Measurements from ENCODE around the gene SLC25A19.

- no peak for TF ChIP-seq CTCF (conservative IDR thresholded peaks at IDR 0.05 in 1 of 2, IDR thresholded peaks at IDR 0.05 in 1 of 2; ENCODE audit: extremely low read depth in 1 of 2, insufficient read depth in 1 of 2, low read depth in 1 of 2, low read length in 2 of 2)
- no peak for TF ChIP-seq EZH2 (IDR thresholded peaks at IDR 0.05; ENCODE audit: borderline replicate concordance, low read length)
These were observed 58.2 kb downstream of the SLC25A19 start for GRCh38 chr17:75231071-75231470.
